ENCODE data around the gene DGKE.
A peak's percentile ranks its signal among the peaks of the same experiment; 100 is the strongest.

Gene DGKE

DNA sequence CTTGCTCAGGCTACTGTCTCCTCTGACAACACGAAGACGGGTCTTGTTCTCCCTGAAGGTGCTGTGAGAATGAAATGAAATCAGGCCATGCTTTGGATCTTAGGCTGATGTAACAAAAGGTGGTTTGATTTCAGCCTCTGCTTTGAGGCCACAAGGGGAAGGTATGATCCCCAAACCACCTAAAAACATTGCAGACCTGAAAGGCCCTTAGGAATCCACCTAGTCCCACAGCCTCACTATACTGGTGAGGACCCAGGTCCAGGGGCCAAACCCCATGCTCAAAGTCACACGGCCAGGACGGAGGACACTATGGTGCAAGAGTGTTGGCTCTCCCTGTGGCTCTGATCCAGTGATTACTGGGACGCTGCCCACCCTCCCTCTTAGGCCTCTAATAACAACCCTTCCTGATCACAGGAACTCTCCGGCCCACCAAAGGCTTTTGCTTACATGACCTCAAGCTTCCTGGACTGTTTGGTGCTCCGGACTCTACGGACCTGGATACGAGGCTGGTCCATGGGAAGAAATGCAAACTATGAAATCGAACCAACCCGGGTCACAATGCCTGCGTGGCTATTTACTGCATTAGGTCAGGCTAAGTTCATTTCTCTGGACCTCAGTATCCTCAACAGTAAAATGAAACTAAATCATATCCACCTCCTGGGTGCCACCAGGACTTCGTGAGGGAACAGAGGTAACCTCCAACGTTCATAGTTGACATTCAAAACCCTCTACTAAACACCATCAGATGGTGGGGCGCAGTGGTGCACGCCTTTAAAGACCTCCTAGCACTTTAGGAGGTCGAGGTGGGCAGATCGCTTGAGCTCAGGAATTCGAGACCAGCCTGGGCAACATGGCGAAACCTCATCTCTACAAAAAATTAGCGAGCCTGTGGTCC lies 78.4 kb downstream of the DGKE start:
- peak overlapping the region; percentile 77 for H3K4me3 ChIP-seq (ENCODE audit: low read length)
- no peak overlapping the region for H2AFZ ChIP-seq (ENCODE audit: low read depth, low read length)
- H3K27me3 ChIP-seq (ENCODE audit: low read depth, low read length), result no peaks in the 10 kb centered on the region
- H3K9me3 ChIP-seq (ENCODE audit: insufficient read depth, low read length), result peaks cover 3% of the 10 kb centered on the region; the same call in 1 of the 2 replicates
- H3K4me1 ChIP-seq (ENCODE audit: low read length), result peaks cover 63% of the 10 kb centered on the region
- H3K4me2 ChIP-seq (ENCODE audit: low read length), result peak overlapping the region; percentile 92
- H3K27ac ChIP-seq (ENCODE audit: low read length), result no peak overlapping the region
- H3K36me3 ChIP-seq (replicated peaks; ENCODE audit: low read depth, low read length), result peaks cover 36% of the 10 kb centered on the region
- TF ChIP-seq EZH2phosphoT487 (IDR thresholded peaks at IDR 0.05; ENCODE audit: low read depth), result no peak
- TF ChIP-seq, protein P1, sequence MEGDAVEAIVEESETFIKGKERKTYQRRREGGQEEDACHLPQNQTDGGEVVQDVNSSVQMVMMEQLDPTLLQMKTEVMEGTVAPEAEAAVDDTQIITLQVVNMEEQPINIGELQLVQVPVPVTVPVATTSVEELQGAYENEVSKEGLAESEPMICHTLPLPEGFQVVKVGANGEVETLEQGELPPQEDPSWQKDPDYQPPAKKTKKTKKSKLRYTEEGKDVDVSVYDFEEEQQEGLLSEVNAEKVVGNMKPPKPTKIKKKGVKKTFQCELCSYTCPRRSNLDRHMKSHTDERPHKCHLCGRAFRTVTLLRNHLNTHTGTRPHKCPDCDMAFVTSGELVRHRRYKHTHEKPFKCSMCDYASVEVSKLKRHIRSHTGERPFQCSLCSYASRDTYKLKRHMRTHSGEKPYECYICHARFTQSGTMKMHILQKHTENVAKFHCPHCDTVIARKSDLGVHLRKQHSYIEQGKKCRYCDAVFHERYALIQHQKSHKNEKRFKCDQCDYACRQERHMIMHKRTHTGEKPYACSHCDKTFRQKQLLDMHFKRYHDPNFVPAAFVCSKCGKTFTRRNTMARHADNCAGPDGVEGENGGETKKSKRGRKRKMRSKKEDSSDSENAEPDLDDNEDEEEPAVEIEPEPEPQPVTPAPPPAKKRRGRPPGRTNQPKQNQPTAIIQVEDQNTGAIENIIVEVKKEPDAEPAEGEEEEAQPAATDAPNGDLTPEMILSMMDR (IDR thresholded peaks at IDR 0.05; ENCODE audit: low read depth, low read length), result no peak
- peak overlapping the region; percentile 81; the same call in 1 of the 2 replicates for H3K9ac ChIP-seq (ENCODE audit: low read length)
- peaks cover 42% of the 10 kb centered on the region for H3K79me2 ChIP-seq (ENCODE audit: low read length)
- H4K20me1 ChIP-seq (ENCODE audit: insufficient read depth, low read length), result peaks cover 38% of the 10 kb centered on the region

DNA sequence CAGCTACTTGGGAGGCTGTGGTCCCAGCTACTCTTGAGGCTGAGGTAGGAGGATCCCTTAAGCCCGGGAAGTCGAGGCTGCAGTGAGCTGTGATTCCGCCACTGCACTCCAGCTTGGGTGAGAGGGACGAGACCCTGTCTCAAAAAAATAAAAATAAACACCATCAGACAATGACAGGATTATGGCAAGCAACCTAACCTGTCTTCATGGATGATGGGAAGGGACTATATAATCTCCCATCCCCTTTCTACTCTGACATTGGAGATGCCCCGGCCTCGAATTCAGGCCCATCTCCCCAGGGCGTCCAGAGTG lies 79.0 kb downstream of the DGKE start:
- H2AFZ ChIP-seq (ENCODE audit: low read depth, low read length), result no peak overlapping the region
- peak overlapping the region; percentile 92 for H3K4me2 ChIP-seq (ENCODE audit: low read length)
- H3K27ac ChIP-seq (ENCODE audit: low read length), result no peak overlapping the region
- peak overlapping the region; percentile 81 for H3K9ac ChIP-seq (ENCODE audit: low read length)
- H3K36me3 ChIP-seq (replicated peaks; ENCODE audit: low read depth, low read length), result peaks cover 30% of the 10 kb centered on the region
- H3K79me2 ChIP-seq (ENCODE audit: low read length), result peaks cover 42% of the 10 kb centered on the region
- peak overlapping the region; percentile 77 for H3K4me3 ChIP-seq (ENCODE audit: low read length)
- no peaks in the 10 kb centered on the region for H3K27me3 ChIP-seq (ENCODE audit: low read depth, low read length)
- TF ChIP-seq EZH2phosphoT487 (IDR thresholded peaks at IDR 0.05; ENCODE audit: low read depth), result no peak
- TF ChIP-seq, protein P1 (IDR thresholded peaks at IDR 0.05; ENCODE audit: low read depth, low read length), result no peak
- peaks cover 7% of the 10 kb centered on the region; the same call in 1 of the 2 replicates for H3K9me3 ChIP-seq (ENCODE audit: insufficient read depth, low read length)
- H4K20me1 ChIP-seq (ENCODE audit: insufficient read depth, low read length), result peaks cover 33% of the 10 kb centered on the region
- H3K4me1 ChIP-seq (ENCODE audit: low read length), result peaks cover 57% of the 10 kb centered on the region

DNA sequence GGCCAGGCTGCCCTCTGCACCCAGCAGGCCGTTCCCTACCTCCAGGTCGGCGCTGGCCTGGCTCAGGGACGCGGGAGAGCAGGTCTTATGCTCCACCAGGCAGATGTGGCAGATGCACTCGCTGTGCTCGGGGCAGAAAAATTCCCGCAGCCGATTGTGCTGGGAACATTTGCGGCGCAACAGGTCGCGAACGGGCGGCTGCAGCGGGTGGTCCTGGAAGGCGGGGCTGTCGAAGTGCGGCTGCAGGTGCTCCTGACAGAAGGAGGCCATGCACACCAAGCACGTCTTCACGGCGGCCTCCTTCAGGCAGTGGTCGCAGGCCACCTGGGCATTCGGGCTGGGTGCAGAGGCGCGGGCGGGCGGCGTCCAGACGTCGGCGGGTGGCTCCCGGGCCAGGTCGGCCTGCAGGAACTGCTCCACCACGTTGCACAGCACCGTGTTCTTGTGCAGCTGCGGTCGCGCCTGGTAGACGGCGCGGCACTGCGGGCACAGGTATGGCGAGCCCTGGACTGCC lies 79.5 kb downstream of the DGKE start:
- Histone ChIP-seq H4K20me1 (ENCODE audit: insufficient read depth, low read length) (peaks cover 29% of the 10 kb centered on the region), H3K4me1 (ENCODE audit: low read length) (peaks cover 52% of the 10 kb centered on the region), H3K4me2 (ENCODE audit: low read length) (peak overlapping the region; percentile 92), H3K9me3 (ENCODE audit: insufficient read depth, low read length) (peaks cover 7% of the 10 kb centered on the region; the same call in 1 of the 2 replicates), H3K4me3 (ENCODE audit: low read length) (peak overlapping the region; percentile 77), H2AFZ (ENCODE audit: low read depth, low read length) (peak overlapping the region; percentile 72; the same call in 1 of the 2 replicates), H3K27ac (ENCODE audit: low read length) (peak overlapping the region; percentile 15; the same call in 1 of the 2 replicates), H3K9ac (ENCODE audit: low read length) (peak overlapping the region; percentile 81), H3K27me3 (ENCODE audit: low read depth, low read length) (no peaks in the 10 kb centered on the region), H3K79me2 (ENCODE audit: low read length) (peaks cover 42% of the 10 kb centered on the region), H3K36me3 (replicated peaks; ENCODE audit: low read depth, low read length) (peaks cover 26% of the 10 kb centered on the region)
- TF ChIP-seq, protein P1 (IDR thresholded peaks at IDR 0.05; ENCODE audit: low read depth, low read length), result no peak
- no peak for TF ChIP-seq EZH2phosphoT487 (IDR thresholded peaks at IDR 0.05; ENCODE audit: low read depth)
